HG02678 (cell line): ENCODE data around the gene LRRC52.
"Not testable (repeated sequence)": the region's sequence is repeated elsewhere in the genome, so short reads cannot be mapped to it uniquely, and the experiment has no call there.

Experiments used
- ATAC-seq: cut with Tn5 transposase; IDR thresholded peaks from one replicate; pipeline ENCODE4 v1.9.1; 2021; ENCODE audit warnings: mild to moderate bottlenecking, moderate library complexity; ENCODE audit not compliant: unreplicated experiment

LRRC52 gene

GRCh38 chr1:165580931-165581871, 37.4 kb downstream of the LRRC52 start:
- ATAC-seq = no peak

GRCh38 chr1:165581926-165582325, 38.1 kb downstream of the LRRC52 start:
- no peak for ATAC-seq

- no peak for ATAC-seq
These were observed 42.6 kb downstream of the LRRC52 start for GRCh38 chr1:165586398-165586797.

GRCh38 chr1:165591391-165591790, 47.6 kb downstream of the LRRC52 start:
- not testable (repeated sequence) for ATAC-seq

- peak; percentile 42 for ATAC-seq
These were observed 49.4 kb downstream of the LRRC52 start for GRCh38 chr1:165592945-165593823.

- no peak for ATAC-seq
These were observed 51.6 kb downstream of the LRRC52 start for GRCh38 chr1:165595246-165595938.

- peak; percentile 98 for ATAC-seq
These were observed 54.3 kb downstream of the LRRC52 start for GRCh38 chr1:165597883-165598675.

GRCh38 chr1:165598676-165599059, 54.9 kb downstream of the LRRC52 start:
- ATAC-seq = no peak

GRCh38 chr1:165600793-165601192, 57.0 kb downstream of the LRRC52 start:
- ATAC-seq = no peak

- no peak for ATAC-seq
These were observed 60.0 kb downstream of the LRRC52 start for GRCh38 chr1:165603810-165604209.

GRCh38 chr1:165605246-165605645, 61.4 kb downstream of the LRRC52 start:
- no peak for ATAC-seq

- ATAC-seq = not testable (repeated sequence)
These were observed 62.9 kb downstream of the LRRC52 start for GRCh38 chr1:165606676-165607075.

- ATAC-seq = no peak
These were observed 67.1 kb downstream of the LRRC52 start for GRCh38 chr1:165610866-165611265.

- no peak for ATAC-seq
These were observed 68.3 kb downstream of the LRRC52 start for GRCh38 chr1:165612062-165612461.
